K562 (cell line): ENCODE measurements around the gene OR7A17. TPM values are rescaled to one million over a fixed set of nuclear protein-coding genes. Genes with fewer than 3 reads are reported as not detected.

Experiments used
- ATAC-seq: fragments of 200-7000 bp; cut with Tn5 transposase; 3 replicates; pipeline ENCODE4 v1.9.1; 2020; ENCODE audit warnings: moderate library complexity
- BruUV-seq: library from RNA; stranded (reverse); fragments of 400-500 nt; replicated peaks from 2 replicates; lab custom pipeline; 2021; lab: Mats Ljungman, UMichigan
- CTCF ChIA-PET: fragments of 300-600 bp; formaldehyde crosslinking; extraction: SDS; loops from one replicate; lab custom pipeline; 2021; ENCODE audit warnings: low intra/inter-chr PET ratio; lab: Yijun Ruan, JAX
- POLR2A ChIA-PET: fragments of 300-600, 350-650 bp; sonication (Branson Sonifier 250); formaldehyde crosslinking; extraction: SDS; loops from one replicate; lab custom pipeline; 2021; ENCODE audit warnings: antibody characterized with exemption, inconsistent platforms; lab: Yijun Ruan, JAX
- DNase-seq, 4 experiments: peaks; one replicate each; pipeline versions ENCODE4 v3.0.0 to v3.0.0-alpha.2; 2011 to 2018; ENCODE audit warnings: low spot score in 3 of 4, mixed read lengths in 3 of 4; ENCODE audit errors: extremely low read depth in 1 of 4
- FAIRE-seq: peaks from 2 replicates; lab custom pipeline; 2011; peaks lifted over from hg19 to GRCh38; lab: Jason Lieb, UNC
- H2AFZ ChIP-seq: 2 replicates; pipeline ENCODE4 v1.6.0; 2011; ENCODE audit warnings: low read depth, low read length, control low read depth, inconsistent platforms
- H3K27ac ChIP-seq: fragments of 200-600 bp; 3 replicates; pipeline ENCODE4 v1.8.0; 2011; ENCODE audit warnings: low read depth, mild to moderate bottlenecking, control low read depth, inconsistent platforms, low read length, moderate library complexity, mixed read lengths; ENCODE audit errors: extremely low read depth
- H3K27me3 ChIP-seq, 2 experiments: fragments of 300-600 bp in 1 of 2; 2 replicates in 1 of 2; 3 replicates in 1 of 2; pipeline versions ENCODE4 v1.6.0 to v1.8.0; 2011; ENCODE audit warnings: inconsistent platforms in 2 of 2, low read length in 2 of 2, mild to moderate bottlenecking in 1 of 2, mixed read lengths in 1 of 2, moderate library complexity in 1 of 2; ENCODE audit not compliant: control insufficient read depth in 2 of 2, insufficient read depth in 2 of 2
- H3K36me3 ChIP-seq: fragments of 300-600 bp; 3 replicates; pipeline ENCODE4 v1.8.0; 2011; ENCODE audit warnings: mild to moderate bottlenecking, low read length, inconsistent platforms; ENCODE audit not compliant: control insufficient read depth, insufficient read depth
- H3K4me1 ChIP-seq, 2 experiments: fragments of 200-600 bp in 1 of 2; replicated peaks in 1 of 2; 2 replicates in 1 of 2; 3 replicates in 1 of 2; pipeline versions ENCODE4 v1.5.1 to v1.8.0; 2011; ENCODE audit warnings: inconsistent platforms in 2 of 2, low read length in 2 of 2, mild to moderate bottlenecking in 1 of 2, mixed read lengths in 1 of 2, moderate library complexity in 1 of 2; ENCODE audit not compliant: control insufficient read depth in 2 of 2, insufficient read depth in 2 of 2
- H3K4me2 ChIP-seq: 2 replicates; pipeline ENCODE4 v1.6.1; 2011; ENCODE audit warnings: low read length, control low read depth, inconsistent platforms, mixed read lengths; ENCODE audit not compliant: insufficient read depth
- H3K4me3 ChIP-seq: fragments of 200-600 bp; sonication (generic), shearing (Covaris generic); 2 replicates; pipeline ENCODE4 v1.5.1; 2016; ENCODE audit warnings: control low read depth, inconsistent platforms
- H3K79me2 ChIP-seq: fragments of 200-600 bp; 3 replicates; pipeline ENCODE4 v1.8.0; 2011; ENCODE audit warnings: low read length, inconsistent platforms; ENCODE audit not compliant: control insufficient read depth, insufficient read depth
- H3K9ac ChIP-seq, 2 experiments: 2 replicates each; pipeline versions ENCODE4 v1.6.0 to v1.6.1; 2011; ENCODE audit warnings: low read depth in 2 of 2, low read length in 2 of 2, control low read depth in 1 of 2, inconsistent platforms in 1 of 2, mild to moderate bottlenecking in 1 of 2, mixed read lengths in 1 of 2; ENCODE audit not compliant: insufficient read depth in 1 of 2
- H3K9me1 ChIP-seq: one replicate; pipeline ENCODE4 v1.6.0; 2011; ENCODE audit warnings: inconsistent platforms, mild to moderate bottlenecking, low read length, moderate library complexity; ENCODE audit not compliant: control insufficient read depth, insufficient read depth
- H3K9me3 ChIP-seq: replicated peaks from 2 replicates; pipeline ENCODE4 v1.5.1; 2011; ENCODE audit warnings: low read depth, low read length, inconsistent platforms; ENCODE audit not compliant: control insufficient read depth, insufficient read depth
- H4K20me1 ChIP-seq: replicated peaks from 2 replicates; pipeline ENCODE4 v1.6.1; 2011; ENCODE audit warnings: low read length, inconsistent platforms, mixed read lengths; ENCODE audit not compliant: control insufficient read depth, insufficient read depth
- ZBTB17 ChIP-seq: fragments of 450-650 bp; formaldehyde crosslinking; IDR thresholded peaks from 2 replicates; pipeline ENCODE4 v1.4.0; 2020; ENCODE audit warnings: mild to moderate bottlenecking
- ZNF592 ChIP-seq: fragments of 450-650 bp; IDR thresholded peaks from 2 replicates; pipeline ENCODE4 v1.6.1; 2017; ENCODE audit warnings: antibody characterized with exemption, mild to moderate bottlenecking
- WGBS: fragments of 100-300 bp; shearing (Covaris generic); methylation state at CpG from one replicate; pipeline ENCODE4 v1.1.6; 2016; ENCODE audit warnings: low coverage, mixed read lengths; ENCODE audit not compliant: insufficient coverage; ENCODE audit errors: missing lambda C conversion rate; 5-methylcytosine and 5-hydroxymethylcytosine counted together
- in situ Hi-C: fragments of 300-500 bp; cut with MboI; formaldehyde crosslinking; loops from 4 replicates; pipeline ENCODE4 v1.15.0; 2018; ENCODE audit warnings: inconsistent platforms, mixed read lengths
- intact Hi-C: fragments of 100-400 bp; cut with micrococcal nuclease; formaldehyde crosslinking; loops from 2 replicates; pipeline ENCODE4 v1.14.2; 2022
- polyA plus RNA-seq, 8 experiments: library from polyadenylated mRNA; depleted of rRNA in 4 of 8; stranded (reverse) in 5 of 8; unstranded in 3 of 8; fragments of >200 nt; fragmentation: Nextera tagmentation in 2 of 8; fragmentation: Illumina TruSeq in 1 of 8; extraction: Ambion mirVana in 2 of 8; extraction: Trizol in 1 of 8; gene quantifications; 2 replicates each; pipeline versions ENCODE4 v1.2.1 to v1.2.3, GENCODE V29; 2011 to 2014; ENCODE audit warnings: inconsistent platforms in 1 of 8, missing spikeins in 1 of 8
- total RNA-seq, 7 experiments: library from RNA; depleted of rRNA in 6 of 7; stranded (reverse); fragments of >200 nt in 6 of 7; fragmentation: Illumina TruSeq in 2 of 7; extraction: Trizol in 2 of 7; gene quantifications; 2 replicates each; pipeline versions ENCODE4 v1.2.1 to v1.2.3, GENCODE V29; 2011 to 2021; ENCODE audit warnings: low replicate concordance in 1 of 7
- TF ChIP-seq, protein P1 (sequence below): fragments of 250-450 bp; sonication (Bioruptor Pico); IDR thresholded peaks from 2 replicates; pipeline ENCODE4 v1.5.1; 2021; ENCODE audit warnings: mild to moderate bottlenecking
- TF ChIP-seq, protein P2 (sequence below): fragments of 450-650 bp; IDR thresholded peaks from 2 replicates; pipeline ENCODE4 v1.7.1; 2018; ENCODE audit warnings: mild to moderate bottlenecking, low read depth; ENCODE audit not compliant: partially characterized antibody

The OR7A17 gene
- total and polyA plus RNA-seq, 9 of the 15 experiments (the other 6 are each of a cell fraction or from before 2014, with no cell fraction given) = not detected

DNA sequence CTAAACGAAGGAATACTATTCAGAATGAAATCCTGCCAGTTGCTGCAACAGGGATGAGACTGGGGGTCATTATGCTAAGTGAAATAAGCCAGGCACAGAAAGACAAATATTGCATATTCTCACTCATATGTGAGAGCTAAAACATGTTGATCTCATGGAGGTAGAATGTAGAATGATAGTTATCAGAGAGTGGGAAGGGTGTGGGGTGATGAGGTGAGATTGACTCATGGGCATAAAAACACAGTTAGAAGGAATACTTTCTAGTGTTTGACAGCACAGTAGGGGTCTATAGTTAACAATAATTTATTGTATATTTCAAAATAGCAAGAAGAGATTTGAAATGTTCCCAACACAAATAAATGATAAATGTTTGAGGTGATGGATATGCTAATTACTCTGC lies 47.6 kb upstream of the OR7A17 start (continued):
- no peak for TF ChIP-seq ZNF592
- TF ChIP-seq, protein P1, sequence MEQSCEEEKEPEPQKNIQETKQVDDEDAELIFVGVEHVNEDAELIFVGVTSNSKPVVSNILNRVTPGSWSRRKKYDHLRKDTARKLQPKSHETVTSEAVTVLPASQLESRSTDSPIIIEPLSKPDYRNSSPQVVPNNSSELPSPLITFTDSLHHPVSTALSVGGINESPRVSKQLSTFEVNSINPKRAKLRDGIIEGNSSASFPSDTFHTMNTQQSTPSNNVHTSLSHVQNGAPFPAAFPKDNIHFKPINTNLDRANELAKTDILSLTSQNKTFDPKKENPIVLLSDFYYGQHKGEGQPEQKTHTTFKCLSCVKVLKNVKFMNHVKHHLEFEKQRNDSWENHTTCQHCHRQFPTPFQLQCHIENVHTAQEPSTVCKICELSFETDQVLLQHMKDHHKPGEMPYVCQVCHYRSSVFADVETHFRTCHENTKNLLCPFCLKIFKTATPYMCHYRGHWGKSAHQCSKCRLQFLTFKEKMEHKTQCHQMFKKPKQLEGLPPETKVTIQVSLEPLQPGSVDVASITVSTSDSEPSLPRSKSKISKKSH (CRISPR knock-in tag) = no peak

DNA sequence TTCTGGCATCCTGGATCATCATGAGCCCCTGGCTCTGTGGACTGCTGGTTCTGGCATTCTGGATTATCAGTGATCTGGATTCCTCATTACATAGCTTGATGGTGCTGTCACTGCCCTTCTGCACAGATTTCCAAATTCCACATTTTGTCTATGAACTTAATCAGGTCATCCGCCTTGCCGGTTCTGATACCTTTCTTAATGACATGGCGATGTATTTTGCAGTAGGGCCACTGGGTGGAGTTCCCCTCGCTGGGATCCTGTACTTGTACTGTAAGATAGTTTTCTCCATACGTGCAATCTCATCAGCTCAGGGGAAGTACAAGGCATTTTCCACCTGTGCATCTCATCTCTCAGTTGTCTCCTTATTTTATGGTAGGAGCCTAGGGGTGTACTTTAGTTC lies 30.9 kb upstream of the OR7A17 start:
- H3K4me2 ChIP-seq = no peak overlapping the region
- H3K9ac ChIP-seq = no peak overlapping the region
- H3K27ac ChIP-seq = no peak overlapping the region
- H2AFZ ChIP-seq = no peak overlapping the region
- FAIRE-seq (no peak), DNase-seq (no peak), ATAC-seq (no peak)
- H3K9me1 ChIP-seq = no peaks in the 10 kb centered on the region
- POLR2A ChIA-PET = interaction anchor here (0.6 to 0.7 kb wide), 2 partner anchors 70 to 271 kb away, joined by 3 read pairs; no protein-coding TSS in a partner anchor
- no peaks in the 10 kb centered on the region for H3K79me2 ChIP-seq
- intact Hi-C loops = no loop called here
- in situ Hi-C loops = no loop called here
- TF ChIP-seq ZBTB17 (CRISPR knock-in tag) = no peak
- TF ChIP-seq, protein P2, sequence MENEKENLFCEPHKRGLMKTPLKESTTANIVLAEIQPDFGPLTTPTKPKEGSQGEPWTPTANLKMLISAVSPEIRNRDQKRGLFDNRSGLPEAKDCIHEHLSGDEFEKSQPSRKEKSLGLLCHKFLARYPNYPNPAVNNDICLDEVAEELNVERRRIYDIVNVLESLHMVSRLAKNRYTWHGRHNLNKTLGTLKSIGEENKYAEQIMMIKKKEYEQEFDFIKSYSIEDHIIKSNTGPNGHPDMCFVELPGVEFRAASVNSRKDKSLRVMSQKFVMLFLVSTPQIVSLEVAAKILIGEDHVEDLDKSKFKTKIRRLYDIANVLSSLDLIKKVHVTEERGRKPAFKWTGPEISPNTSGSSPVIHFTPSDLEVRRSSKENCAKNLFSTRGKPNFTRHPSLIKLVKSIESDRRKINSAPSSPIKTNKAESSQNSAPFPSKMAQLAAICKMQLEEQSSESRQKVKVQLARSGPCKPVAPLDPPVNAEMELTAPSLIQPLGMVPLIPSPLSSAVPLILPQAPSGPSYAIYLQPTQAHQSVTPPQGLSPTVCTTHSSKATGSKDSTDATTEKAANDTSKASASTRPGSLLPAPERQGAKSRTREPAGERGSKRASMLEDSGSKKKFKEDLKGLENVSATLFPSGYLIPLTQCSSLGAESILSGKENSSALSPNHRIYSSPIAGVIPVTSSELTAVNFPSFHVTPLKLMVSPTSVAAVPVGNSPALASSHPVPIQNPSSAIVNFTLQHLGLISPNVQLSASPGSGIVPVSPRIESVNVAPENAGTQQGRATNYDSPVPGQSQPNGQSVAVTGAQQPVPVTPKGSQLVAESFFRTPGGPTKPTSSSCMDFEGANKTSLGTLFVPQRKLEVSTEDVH = no peak
- peaks cover 2 to 13% of the 10 kb centered on the region in 2 experiments; a peak in 4 of 5 replicates for H3K27me3 ChIP-seq
- no TSS peak for BruUV-seq
- CTCF ChIA-PET = no interaction called here
- no peaks in the 10 kb centered on the region for H4K20me1 ChIP-seq
- 1% methylated on average over 5 of the region's 5 CpGs for WGBS
- H3K9me3 ChIP-seq = no peaks in the 10 kb centered on the region
- no peaks in the 10 kb centered on the region for H3K36me3 ChIP-seq
- H3K4me1 ChIP-seq = no peaks in the 10 kb centered on the region
- H3K4me3 ChIP-seq = no peak overlapping the region
